IMR-90 (cell line): Measurements from ENCODE around the gene SOX30. TPM values are rescaled to one million over a fixed set of nuclear protein-coding genes. Genes with fewer than 3 reads are reported as not detected.
A peak's percentile ranks its signal among the peaks of the same experiment; 100 is the strongest.

ENCODE experiments used
- ATAC-seq: fragments of 200-7000 bp; cut with Tn5 transposase; 2 replicates; pipeline ENCODE4 v1.9.1; 2020; ENCODE audit warnings: low read depth, mild to moderate bottlenecking, moderate library complexity
- BruUV-seq: library from RNA; stranded (reverse); fragments of 400-500 nt; replicated peaks from 2 replicates; lab custom pipeline; 2021; lab: Mats Ljungman, UMichigan
- CTCF ChIA-PET: fragments of 300-600 bp; formaldehyde crosslinking; extraction: SDS; loops from one replicate; lab custom pipeline; 2021; ENCODE audit warnings: antibody characterized with exemption; lab: Yijun Ruan, JAX
- POLR2A ChIA-PET: fragments of 300-600 bp; sonication (Branson Sonifier 250); formaldehyde crosslinking; loops from one replicate; lab custom pipeline; 2022; ENCODE audit warnings: antibody characterized with exemption; ENCODE audit not compliant: unreplicated experiment; lab: Charles Lee
- DNase-seq: peaks from one replicate; pipeline ENCODE4 v3.0.0; 2013
- H2AFZ ChIP-seq: replicated peaks from 2 replicates; pipeline ENCODE3; 2013; ENCODE audit warnings: low read length, mild to moderate bottlenecking; ENCODE audit not compliant: poor library complexity
- H2AK5ac ChIP-seq: 2 replicates; pipeline ENCODE4 v1.6.1; 2013; ENCODE audit warnings: low read depth, low read length, inconsistent platforms
- H2AK9ac ChIP-seq: replicated peaks from 2 replicates; pipeline ENCODE3; 2013; ENCODE audit warnings: mild to moderate bottlenecking, low read depth, low read length, moderate library complexity; ENCODE audit not compliant: poor library complexity
- H2BK120ac ChIP-seq: 2 replicates; pipeline ENCODE4 v1.6.1; 2013; ENCODE audit warnings: low read depth, low read length, inconsistent platforms
- H2BK15ac ChIP-seq: 3 replicates; pipeline ENCODE4 v1.6.1; 2013; ENCODE audit warnings: low read depth, low read length, inconsistent platforms
- H2BK20ac ChIP-seq: 2 replicates; pipeline ENCODE4 v1.6.1; 2013; ENCODE audit warnings: low read depth, mild to moderate bottlenecking, inconsistent platforms, low read length, moderate library complexity
- H2BK5ac ChIP-seq: 2 replicates; pipeline ENCODE4 v1.6.1; 2013; ENCODE audit warnings: mild to moderate bottlenecking, low read depth, low read length, inconsistent platforms; ENCODE audit not compliant: poor library complexity, severe bottlenecking
- H3K14ac ChIP-seq: replicated peaks from 2 replicates; pipeline ENCODE4 v1.6.1; 2013; ENCODE audit warnings: low read depth, low read length, inconsistent platforms
- H3K18ac ChIP-seq: 2 replicates; pipeline ENCODE4 v1.6.1; 2013; ENCODE audit warnings: low read depth, low read length, control low read depth
- H3K23ac ChIP-seq: 2 replicates; pipeline ENCODE4 v1.6.1; 2013; ENCODE audit warnings: low read depth, low read length, inconsistent platforms
- H3K27ac ChIP-seq: 2 replicates; pipeline ENCODE4 v1.5.1; 2013; ENCODE audit warnings: mild to moderate bottlenecking, control low read depth, low read length; ENCODE audit not compliant: insufficient read depth
- H3K27me3 ChIP-seq: 2 replicates; pipeline ENCODE4 v1.6.1; 2013; ENCODE audit warnings: low read length; ENCODE audit not compliant: control insufficient read depth, insufficient read depth
- H3K36me3 ChIP-seq: 2 replicates; pipeline ENCODE4 v1.6.1; 2013; ENCODE audit warnings: low read length, mixed read lengths; ENCODE audit not compliant: control insufficient read depth, insufficient read depth
- H3K4ac ChIP-seq: 2 replicates; pipeline ENCODE4 v1.6.1; 2013; ENCODE audit warnings: low read depth, low read length, inconsistent platforms
- H3K4me1 ChIP-seq: 2 replicates; pipeline ENCODE4 v1.6.1; 2013; ENCODE audit warnings: low read length, mixed read lengths; ENCODE audit not compliant: control insufficient read depth, insufficient read depth
- H3K4me2 ChIP-seq: 2 replicates; pipeline ENCODE4 v1.6.1; 2013; ENCODE audit warnings: low read depth, mild to moderate bottlenecking, control low read depth, low read length, moderate library complexity
- H3K4me3 ChIP-seq: 2 replicates; pipeline ENCODE4 v1.5.1; 2013; ENCODE audit warnings: low read depth, mild to moderate bottlenecking, control low read depth, low read length, moderate library complexity; ENCODE audit not compliant: insufficient read depth
- H3K56ac ChIP-seq: 2 replicates; pipeline ENCODE4 v1.6.1; 2013; ENCODE audit warnings: low read length, inconsistent platforms; ENCODE audit not compliant: insufficient read depth; ENCODE audit errors: extremely low read depth
- H3K79me1 ChIP-seq, 2 experiments: 2 replicates each; pipeline ENCODE4 v1.6.1; 2013; ENCODE audit warnings: low read length in 2 of 2, inconsistent platforms in 1 of 2, low read depth in 1 of 2
- H3K9ac ChIP-seq: 2 replicates; pipeline ENCODE4 v1.6.1; 2013; ENCODE audit warnings: low read depth, low read length, control low read depth
- H3K9me1 ChIP-seq: 2 replicates; pipeline ENCODE4 v1.6.1; 2013; ENCODE audit warnings: low read length, inconsistent platforms; ENCODE audit not compliant: insufficient read depth
- H3K9me3 ChIP-seq: 2 replicates; pipeline ENCODE4 v1.6.1; 2013; ENCODE audit warnings: low read length; ENCODE audit not compliant: control insufficient read depth, insufficient read depth
- H4K20me1 ChIP-seq: 2 replicates; pipeline ENCODE4 v1.6.1; 2013; ENCODE audit warnings: low read length, inconsistent platforms; ENCODE audit not compliant: insufficient read depth
- H4K5ac ChIP-seq: 2 replicates; pipeline ENCODE4 v1.6.1; 2013; ENCODE audit warnings: mild to moderate bottlenecking, low read depth, low read length, control low read depth
- H4K8ac ChIP-seq, 2 experiments: 2 replicates each; pipeline ENCODE4 v1.6.1; 2013; ENCODE audit warnings: low read depth in 2 of 2, low read length in 2 of 2, control low read depth in 1 of 2, inconsistent platforms in 1 of 2
- H4K91ac ChIP-seq: 2 replicates; pipeline ENCODE4 v1.6.1; 2013; ENCODE audit warnings: low read depth, low read length, inconsistent platforms; ENCODE audit not compliant: insufficient read depth
- CEBPB ChIP-seq: IDR thresholded peaks from 2 replicates; pipeline ENCODE4 v1.6.1; 2012; ENCODE audit warnings: low read depth, low read length, improper control_type of control experiment
- CTCF ChIP-seq: conservative IDR thresholded peaks from 2 replicates; pipeline ENCODE4 v1.5.1; 2012; ENCODE audit warnings: mild to moderate bottlenecking, low read depth, low read length, improper control_type of control experiment
- ELK1 ChIP-seq: fragments of 150-350 bp; IDR thresholded peaks from 2 replicates; pipeline ENCODE4 v1.6.1; 2016; ENCODE audit warnings: low read depth, mild to moderate bottlenecking, low read length, moderate library complexity, borderline replicate concordance
- FOS ChIP-seq: fragments of 150-350 bp; IDR thresholded peaks from 2 replicates; pipeline ENCODE4 v1.6.1; 2016; ENCODE audit warnings: low read depth, low read length
- MAFK ChIP-seq: IDR thresholded peaks from 2 replicates; pipeline ENCODE4 v1.6.1; 2012; ENCODE audit warnings: low read depth, low read length, improper control_type of control experiment
- MAZ ChIP-seq: IDR thresholded peaks from 2 replicates; pipeline ENCODE4 v1.6.1; 2012; ENCODE audit warnings: low read depth, mild to moderate bottlenecking, low read length, improper control_type of control experiment, moderate library complexity, borderline replicate concordance
- MXI1 ChIP-seq: IDR thresholded peaks from 2 replicates; pipeline ENCODE4 v1.6.1; 2012; ENCODE audit warnings: low read depth, mild to moderate bottlenecking, low read length, moderate library complexity, borderline replicate concordance
- NFE2L2 ChIP-seq: fragments of 150-350 bp; IDR thresholded peaks from 2 replicates; pipeline ENCODE4 v1.6.1; 2016; ENCODE audit warnings: low read depth, mild to moderate bottlenecking, low read length
- POLR2A ChIP-seq: IDR thresholded peaks from 2 replicates; pipeline ENCODE4 v1.6.1; 2012; ENCODE audit warnings: mild to moderate bottlenecking, low read depth, low read length
- RCOR1 ChIP-seq: IDR thresholded peaks from 2 replicates; pipeline ENCODE4 v1.6.1; 2012; ENCODE audit warnings: mild to moderate bottlenecking, low read length, improper control_type of control experiment; ENCODE audit not compliant: insufficient replicate concordance
- RFX5 ChIP-seq: IDR thresholded peaks from 2 replicates; pipeline ENCODE4 v1.8.0; 2012; ENCODE audit warnings: low read depth, mild to moderate bottlenecking, low read length, moderate library complexity
- SMC3 ChIP-seq: fragments of 150-350 bp; IDR thresholded peaks from 2 replicates; pipeline ENCODE4 v1.6.1; 2016; ENCODE audit warnings: low read depth, mild to moderate bottlenecking, antibody characterized with exemption, low read length, moderate library complexity
- USF2 ChIP-seq: fragments of 150-350 bp; IDR thresholded peaks from 2 replicates; pipeline ENCODE4 v1.6.1; 2017; ENCODE audit warnings: mild to moderate bottlenecking, antibody characterized with exemption, low read length, low read depth
- WGBS, 2 experiments: methylation state at CpG; one replicate each; pipeline versions ENCODE4 v1.1.5 to v1.1.7; 2013; ENCODE audit warnings: missing lambda C conversion rate in 2 of 2; ENCODE audit not compliant: insufficient read length in 1 of 2; ENCODE audit errors: extremely low coverage in 2 of 2; 5-methylcytosine and 5-hydroxymethylcytosine counted together
- dilution Hi-C: fragments of 300-500 bp; cut with HindIII; formaldehyde crosslinking; loops from one replicate; pipeline ENCODE4 v1.14.3; 2018; ENCODE audit warnings: low sequenced_read_pairs; ENCODE audit not compliant: unreplicated experiment
- in situ Hi-C: fragments of 300-500 bp; cut with MboI; formaldehyde crosslinking; loops from 3 replicates; pipeline ENCODE4 v1.14.3; 2019; ENCODE audit warnings: low sequenced_read_pairs, inconsistent platforms, mixed read lengths
- intact Hi-C: fragments of 100-400 bp; cut with micrococcal nuclease; formaldehyde crosslinking; loops from 2 replicates; pipeline ENCODE4 v1.10.0; 2022
- polyA plus RNA-seq, 3 experiments: library from polyadenylated mRNA; depleted of rRNA; stranded (reverse); fragments of >200 nt; gene quantifications; 2 replicates each; pipeline ENCODE4 v1.2.3, GENCODE V29; 2012; ENCODE audit warnings: low replicate concordance in 1 of 3
- total RNA-seq: library from RNA; depleted of rRNA; stranded (reverse); fragments of >200 nt; gene quantifications from 2 replicates; pipeline ENCODE4 v1.2.3, GENCODE V29; 2012

SOX30 gene
- total and polyA plus RNA-seq, 2 of the 4 experiments (the other 2 are of a cell fraction): not detected

DNA sequence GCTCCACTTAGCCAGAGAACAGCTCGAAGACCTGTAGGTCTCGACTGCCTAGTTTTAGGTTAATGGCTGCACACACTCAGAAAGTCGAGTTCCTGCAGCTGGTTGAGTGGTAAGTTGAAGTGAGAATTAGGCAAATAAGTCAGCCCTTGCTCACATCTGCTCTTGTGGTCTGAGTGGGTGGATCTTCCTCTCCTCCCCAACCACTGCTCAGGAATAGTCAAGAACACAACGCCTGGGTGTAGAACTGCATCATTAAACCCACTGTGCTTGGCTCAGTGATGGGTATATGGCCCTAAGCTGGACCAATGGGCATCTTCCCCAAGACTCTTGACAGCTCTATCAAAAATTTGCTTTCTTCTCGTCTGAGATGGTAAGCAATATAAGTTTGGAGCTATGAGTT lies 55.8 kb downstream of the SOX30 start:
- Histone ChIP-seq H4K91ac (no peak overlapping the region), H3K18ac (no peak overlapping the region), H3K36me3 (no peaks in the 10 kb centered on the region), H3K14ac (peak overlapping the region; percentile 46; the same call in 1 of the 2 replicates), H2BK15ac (no peak overlapping the region), H3K56ac (no peak overlapping the region), H3K9ac (no peak overlapping the region), H2BK120ac (peak overlapping the region; percentile 8; the same call in 1 of the 2 replicates), H4K20me1 (no peaks in the 10 kb centered on the region), H2AK5ac (peak overlapping the region; percentile 17; the same call in 1 of the 2 replicates), H2AFZ (no peak overlapping the region), H3K79me1 (no peaks in the 10 kb centered on the region), H2BK20ac (peak overlapping the region; percentile 1; the same call in 1 of the 2 replicates), H3K27ac (no peak overlapping the region), H2AK9ac (no peak overlapping the region), H3K9me1 (peaks cover 7% of the 10 kb centered on the region; the same call in 1 of the 2 replicates), H3K4me3 (no peak overlapping the region), H4K8ac (peak overlapping the region in 1 of 2 experiments; percentile 24; a peak in 1 of 4 replicates), H3K27me3 (no peaks in the 10 kb centered on the region), H3K4me1 (peaks cover 4% of the 10 kb centered on the region), H4K5ac (no peak overlapping the region), H3K9me3 (no peaks in the 10 kb centered on the region), H2BK5ac (no peak overlapping the region), H3K4me2 (no peak overlapping the region), H3K4ac (peak overlapping the region; percentile 45; the same call in 1 of the 2 replicates), H3K23ac (no peak overlapping the region)
- intact Hi-C loops: no loop called here
- BruUV-seq: no TSS peak
- no peak for TF ChIP-seq RFX5
- no peak for TF ChIP-seq NFE2L2
- TF ChIP-seq USF2: no peak
- TF ChIP-seq ELK1: no peak
- TF ChIP-seq MAZ: no peak
- TF ChIP-seq CEBPB: no peak
- no peak for TF ChIP-seq POLR2A
- no peak for TF ChIP-seq RCOR1
- no peak for TF ChIP-seq CTCF
- no peak for TF ChIP-seq SMC3
- no peak for TF ChIP-seq MXI1
- TF ChIP-seq FOS: no peak
- no peak for TF ChIP-seq MAFK
- CTCF ChIA-PET: interaction anchor here (1.5 kb wide), 1 partner anchor 12 kb away, joined by 3 read pairs; no protein-coding TSS in a partner anchor
- no peak for DNase-seq
- in situ Hi-C loops: no loop called here
- dilution Hi-C loops: no loop called here
- POLR2A ChIA-PET: no interaction called here
- WGBS, 2 experiments: 80% methylated on average over 1 of the region's 5 CpGs; no CpG with 5 or more reads in 1 of the 2 experiments
- no peak for ATAC-seq
